Endothelial cell of umbilical vein (primary cell): ENCODE measurements around the gene PLLP.

Experiments used
- CTCF ChIP-seq, 2 donors: IDR thresholded peaks; 1 replicate in 1 of 2; 2 replicates in 1 of 2; pipeline ENCODE4 v1.5.1; 2011; ENCODE audit warnings: low read length in 2 of 2, mild to moderate bottlenecking in 2 of 2, moderate library complexity in 2 of 2, control low read depth in 1 of 2, inconsistent platforms in 1 of 2, low read depth in 1 of 2; ENCODE audit not compliant: insufficient read depth in 1 of 2; ENCODE audit errors: extremely low read depth in 1 of 2
- EZH2 ChIP-seq: IDR thresholded peaks from 2 replicates; pipeline ENCODE4 v1.6.1; 2012; ENCODE audit warnings: borderline replicate concordance, low read depth, mild to moderate bottlenecking, moderate library complexity, low read length, inconsistent platforms; ENCODE audit not compliant: severe bottlenecking
- FOS ChIP-seq: IDR thresholded peaks from 2 replicates; pipeline ENCODE4 v1.6.1; 2011; ENCODE audit warnings: mild to moderate bottlenecking, low read length, moderate library complexity, borderline replicate concordance; ENCODE audit not compliant: insufficient read depth
- JUN ChIP-seq: IDR thresholded peaks from 2 replicates; pipeline ENCODE4 v1.6.1; 2011; ENCODE audit warnings: borderline replicate concordance, low read depth; ENCODE audit not compliant: insufficient read length, insufficient read depth
- MAX ChIP-seq: IDR thresholded peaks from 2 replicates; pipeline ENCODE4 v1.6.1; 2011; ENCODE audit not compliant: insufficient read depth, insufficient read length
- MYC ChIP-seq: IDR thresholded peaks from one replicate; pipeline ENCODE4 v1.6.1; 2011; ENCODE audit warnings: mild to moderate bottlenecking, low read depth, low read length
- POLR2A ChIP-seq: IDR thresholded peaks from 2 replicates; pipeline ENCODE4 v1.6.1; 2012; ENCODE audit warnings: low read depth, mild to moderate bottlenecking, control low read depth, low read length
- POLR2AphosphoS5 ChIP-seq: IDR thresholded peaks from 2 replicates; pipeline ENCODE4 v1.6.1; 2012; ENCODE audit warnings: low read depth, mild to moderate bottlenecking, control low read depth, low read length, moderate library complexity; ENCODE audit not compliant: insufficient read depth

GRCh38 chr16:57333402-57333801, 48.9 kb upstream of the PLLP start:
- TF ChIP-seq POLR2AphosphoS5 = no peak
- TF ChIP-seq CTCF (IDR thresholded peaks at IDR 0.05; ENCODE audit: extremely low read depth in 1 of 2, insufficient read depth in 1 of 2, low read depth in 1 of 2, low read length in 2 of 2) = no peak
- TF ChIP-seq EZH2 = no peak
- TF ChIP-seq MYC = no peak
- no peak for TF ChIP-seq POLR2A
- TF ChIP-seq MAX = no peak
- TF ChIP-seq JUN = no peak
- no peak for TF ChIP-seq FOS
